Inflammatory macrophage (primary cell): Measurements from ENCODE around the gene TRAPPC5.
A peak's percentile ranks its signal among the peaks of the same experiment; 100 is the strongest.

Source experiments
- DNase-seq, 2 donors: peaks; one replicate each; pipeline ENCODE4 v3.0.0-alpha.2; 2020 to 2022

The TRAPPC5 gene

GRCh38 chr19:7701654-7702457 lies 21.2 kb downstream of the TRAPPC5 start, which contains the start of gene FCER2:
TSS of gene FCER2 (minus strand) at chr19:7702131. CDS start at chr19:7699760, 2,371 bp downstream.
- peak; percentile 54 to 76 for DNase-seq

- no peak for DNase-seq
These were observed 22.7 kb downstream of the TRAPPC5 start for GRCh38 chr19:7703332-7703731.

- DNase-seq: no peak
These were observed 23.8 kb downstream of the TRAPPC5 start for GRCh38 chr19:7704280-7705060.

DNA sequence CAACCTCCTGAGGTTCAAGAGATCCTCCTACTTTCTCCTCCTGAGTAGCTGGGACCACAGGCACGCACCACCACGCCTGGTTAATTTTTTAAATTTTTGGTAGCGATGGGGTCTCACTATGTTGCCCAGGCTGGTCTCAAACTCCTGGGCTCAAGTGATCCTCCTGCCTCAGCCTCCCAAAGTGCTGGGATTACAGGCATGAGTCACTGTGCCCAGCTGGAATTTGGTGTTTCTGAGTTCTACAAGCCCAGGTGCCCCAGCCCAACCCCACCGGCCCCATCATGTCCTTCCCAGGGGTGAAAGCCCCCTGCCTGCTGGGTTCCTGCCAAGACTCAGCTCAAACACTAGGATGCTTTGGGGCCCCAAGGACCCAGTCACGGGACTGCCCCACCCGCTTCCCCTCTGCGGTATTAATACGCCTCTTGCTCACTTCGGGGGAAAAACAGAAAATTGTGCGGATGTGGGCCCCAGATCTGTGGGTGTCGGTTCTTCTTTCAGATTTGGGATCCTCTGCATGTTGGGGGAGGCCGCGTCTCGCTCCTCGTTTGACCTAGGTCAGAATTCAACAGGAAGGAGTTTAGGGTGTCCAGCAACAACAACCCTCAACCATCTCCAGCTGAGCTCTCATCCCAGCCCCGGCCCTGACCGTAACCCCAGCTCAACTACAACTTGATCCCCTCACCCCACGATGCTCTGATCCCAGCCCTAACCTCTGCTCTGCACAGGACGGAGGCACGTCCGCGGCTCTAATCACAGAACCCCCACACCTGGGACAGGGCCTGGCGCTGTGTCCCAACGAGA lies 25.0 kb downstream of the TRAPPC5 start:
- DNase-seq: peak; percentile 96

DNA sequence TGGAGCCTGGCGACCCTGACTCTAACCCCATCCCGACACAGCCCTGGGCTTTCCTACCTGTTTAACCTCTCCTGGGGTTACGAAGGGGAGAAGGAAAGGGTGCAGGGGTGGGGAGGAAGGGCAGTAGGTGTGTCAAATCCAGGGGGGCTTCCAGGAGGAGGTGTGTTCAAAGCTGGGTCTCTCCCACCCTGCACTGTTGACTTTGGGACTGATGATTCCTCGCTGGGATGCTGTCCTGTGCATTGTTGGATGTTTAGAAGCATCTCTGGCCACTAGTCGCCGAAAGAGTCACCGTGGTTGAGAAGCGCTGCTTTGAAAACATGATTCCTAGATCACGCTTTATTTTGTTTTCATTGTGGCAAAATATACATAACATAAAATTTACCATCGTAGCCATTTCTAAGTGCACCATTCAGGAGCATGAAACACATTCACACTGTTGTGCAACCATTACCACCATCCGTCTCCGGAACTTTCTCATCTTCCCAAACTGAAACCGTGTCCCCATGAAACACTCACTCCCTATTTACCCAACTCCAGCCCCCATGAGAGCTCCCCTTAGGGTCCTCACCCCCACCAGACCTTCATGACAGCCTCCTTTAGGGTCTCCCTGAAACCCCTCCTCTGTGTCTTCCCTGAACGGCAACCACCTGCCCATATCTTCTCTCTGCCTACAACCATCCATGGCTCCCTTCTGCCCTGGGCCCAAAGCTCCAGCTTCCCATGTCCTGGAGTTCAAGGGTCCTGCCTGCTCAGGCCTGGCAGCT lies 25.7 kb downstream of the TRAPPC5 start:
- peak; percentile 47 to 50 for DNase-seq

GRCh38 chr19:7706955-7707456 lies 26.4 kb downstream of the TRAPPC5 start:
- peak; percentile 37 to 64 for DNase-seq

- no peak for DNase-seq
These were observed 29.4 kb downstream of the TRAPPC5 start for GRCh38 chr19:7709932-7710460.

DNA sequence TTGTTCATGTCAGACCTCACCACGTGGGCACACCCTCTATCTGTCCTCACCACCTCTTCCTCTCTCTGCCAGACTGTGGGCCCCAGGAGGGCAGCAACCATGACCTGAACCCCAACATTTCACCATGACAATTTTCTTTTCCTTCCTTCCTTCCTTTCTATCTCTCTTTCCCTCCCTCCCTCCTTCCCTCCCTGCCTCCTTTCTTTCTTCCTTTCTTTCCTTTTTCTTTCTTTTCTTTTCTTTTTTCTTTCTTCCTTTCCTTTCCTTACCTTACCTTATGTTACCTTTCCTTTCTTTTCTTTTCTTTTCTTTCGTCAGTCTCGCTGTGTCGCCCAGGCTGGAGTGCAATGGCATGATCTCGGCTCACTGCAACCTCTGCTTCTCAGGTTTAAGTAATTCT lies 30.0 kb downstream of the TRAPPC5 start:
- DNase-seq: no peak

GRCh38 chr19:7715671-7716070 lies 35.0 kb downstream of the TRAPPC5 start:
- no peak for DNase-seq

- no peak for DNase-seq
These were observed 36.1 kb downstream of the TRAPPC5 start for GRCh38 chr19:7716762-7717161.

DNA sequence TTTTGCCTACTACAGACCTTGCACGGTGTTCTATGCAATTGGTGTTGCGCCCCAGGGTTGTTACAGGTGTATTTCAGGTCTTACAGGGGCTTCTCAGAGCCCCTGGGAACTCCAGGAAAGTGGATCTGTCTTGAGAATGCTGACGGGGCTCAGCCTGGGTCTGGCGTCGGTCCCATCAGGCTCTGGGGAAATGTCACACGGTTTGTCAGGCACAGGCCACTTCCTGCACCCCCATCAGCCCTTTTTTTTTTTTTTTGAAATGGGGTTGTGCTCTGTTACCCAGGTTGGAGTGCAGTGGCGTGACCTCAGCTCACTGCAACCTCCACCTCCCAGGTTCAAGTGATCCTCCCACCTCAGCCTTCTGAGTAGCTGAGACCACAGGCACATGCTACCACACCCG lies 38.0 kb downstream of the TRAPPC5 start:
- no peak for DNase-seq

DNA sequence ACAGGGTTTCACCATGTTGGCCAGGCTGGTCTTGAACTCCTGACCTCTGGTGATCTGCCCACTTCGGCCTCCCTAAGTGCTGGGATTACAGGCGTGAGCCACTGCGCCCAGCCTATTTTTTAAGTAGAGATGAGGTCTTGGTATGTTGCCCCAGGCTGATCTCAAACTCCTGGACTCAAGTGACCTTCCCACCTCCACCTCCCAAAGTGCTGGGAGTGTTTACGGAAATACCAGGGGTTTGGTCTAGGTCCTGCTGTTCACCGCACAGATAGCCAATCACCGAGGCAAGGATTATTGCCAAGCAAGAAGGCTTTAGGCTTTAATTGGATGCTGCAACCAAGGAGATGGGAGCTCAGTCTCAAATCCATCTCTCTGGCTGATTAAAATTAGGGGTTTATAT lies 39.7 kb downstream of the TRAPPC5 start:
- DNase-seq: no peak

DNA sequence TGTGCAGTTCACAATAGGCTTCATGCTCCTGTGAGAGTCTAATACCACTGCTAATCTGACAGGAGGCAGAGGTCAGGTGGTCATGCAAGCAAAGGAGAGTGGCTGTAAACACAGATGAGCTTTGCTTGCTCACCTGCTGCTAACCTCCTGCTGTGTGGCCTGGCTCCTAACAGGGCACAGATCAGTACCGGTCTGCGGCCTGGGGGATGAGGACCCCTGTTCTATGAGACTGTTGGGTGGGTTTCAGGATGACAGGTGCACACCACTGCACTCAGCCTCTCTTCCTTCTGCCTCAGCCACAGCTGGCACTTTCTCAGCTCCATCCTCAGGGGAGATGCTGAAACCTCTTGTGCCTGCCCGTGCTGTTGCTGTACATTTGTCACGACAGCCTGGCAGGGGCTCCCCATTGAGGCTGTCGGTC lies 41.6 kb downstream of the TRAPPC5 start:
- no peak for DNase-seq

- DNase-seq: no peak
These were observed 45.2 kb downstream of the TRAPPC5 start for GRCh38 chr19:7725791-7726190.

- no peak for DNase-seq
These were observed 48.6 kb downstream of the TRAPPC5 start for GRCh38 chr19:7729211-7729610.

DNA sequence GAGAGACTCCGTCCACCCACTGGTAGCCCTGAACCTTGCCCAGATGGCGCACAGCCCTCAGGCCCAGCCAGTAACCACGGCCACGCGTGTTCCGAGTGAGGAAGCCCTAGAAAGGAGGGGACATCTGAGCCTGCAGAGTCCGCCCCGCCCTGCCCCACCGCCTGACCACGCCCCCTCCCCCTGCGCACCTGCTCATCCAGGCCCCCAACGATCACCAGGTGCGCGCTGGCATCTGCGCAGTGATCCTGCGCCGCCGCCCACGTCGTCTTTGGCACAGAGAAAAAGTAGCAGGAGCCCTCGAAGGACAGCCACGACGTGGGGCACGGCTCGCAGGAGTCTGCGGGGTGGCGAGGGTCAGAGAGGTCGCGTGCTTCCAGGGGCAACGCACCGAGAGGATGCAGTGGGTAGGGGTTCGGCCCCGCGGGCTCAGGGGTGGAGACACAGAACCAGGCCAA lies 49.2 kb downstream of the TRAPPC5 start:
- DNase-seq: no peak

GRCh38 chr19:7730286-7731217 lies 49.9 kb downstream of the TRAPPC5 start:
- DNase-seq: no peak

- DNase-seq: no peak
These were observed 50.6 kb downstream of the TRAPPC5 start for GRCh38 chr19:7731218-7731595.

- DNase-seq: no peak
These were observed 51.0 kb downstream of the TRAPPC5 start for GRCh38 chr19:7731615-7732014.

- no peak for DNase-seq
These were observed 51.4 kb downstream of the TRAPPC5 start, which contains the start of gene CLEC4G for GRCh38 chr19:7732045-7732444. TSS of gene CLEC4G (minus strand) at chr19:7732110. CDS start at chr19:7732102, 8 bp downstream.
